Fibroblast of skin of left quadriceps (primary cell): ENCODE measurements around the gene AHSG.
"Not testable (repeated sequence)": the region's sequence is repeated elsewhere in the genome, so short reads cannot be mapped to it uniquely, and the experiment has no call there.

ENCODE experiments used
- DNase-seq, 2 experiments: peaks; one replicate each; pipeline ENCODE4 v3.0.0-alpha.2; 2013; ENCODE audit warnings: low read depth in 2 of 2

AHSG gene

GRCh38 chr3:186612721-186613636 lies at the start of gene AHSG:
AHSG (plus strand) TSS chr3:186613060; CDS start chr3:186613142, 82 bp downstream.
- no peak for DNase-seq

GRCh38 chr3:186564586-186564985 lies 48.3 kb upstream of the AHSG start:
- no peak for DNase-seq

GRCh38 chr3:186566772-186567071 lies 46.1 kb upstream of the AHSG start:
- DNase-seq: no peak

- DNase-seq: peak; percentile 73 to 78
Observed at GRCh38 chr3:186567072-186567921, 45.6 kb upstream of the AHSG start, which contains the start of gene TBCCD1. TBCCD1 (minus strand) TSS chr3:186567339; CDS start chr3:186564329, 3,010 bp downstream.

- not testable (repeated sequence) for DNase-seq
Observed at GRCh38 chr3:186569361-186569760, 43.5 kb upstream of the AHSG start.

- DNase-seq: no peak
Observed at GRCh38 chr3:186569779-186570095, 43.1 kb upstream of the AHSG start.

- peak; percentile 100 for DNase-seq
Observed at GRCh38 chr3:186570096-186570940, 42.5 kb upstream of the AHSG start, which contains the start of gene DNAJB11. DNAJB11 (plus strand) TSS chr3:186570720; CDS start chr3:186570898, 178 bp downstream.

GRCh38 chr3:186570941-186571643 lies 41.8 kb upstream of the AHSG start:
- no peak for DNase-seq

- no peak for DNase-seq
Observed at GRCh38 chr3:186571644-186572013, 41.2 kb upstream of the AHSG start.

- no peak for DNase-seq
Observed at GRCh38 chr3:186577521-186577920, 35.3 kb upstream of the AHSG start.

- no peak for DNase-seq
Observed at GRCh38 chr3:186580785-186581184, 32.1 kb upstream of the AHSG start.

- DNase-seq: no peak
Observed at GRCh38 chr3:186582541-186582940, 30.3 kb upstream of the AHSG start.

- no peak for DNase-seq
Observed at GRCh38 chr3:186583831-186584230, 29.0 kb upstream of the AHSG start.

GRCh38 chr3:186586245-186586644 lies 26.6 kb upstream of the AHSG start:
- DNase-seq: not testable (repeated sequence)

GRCh38 chr3:186587183-186587582 lies 25.7 kb upstream of the AHSG start:
- DNase-seq: no peak

GRCh38 chr3:186588632-186589031 lies 24.2 kb upstream of the AHSG start:
- no peak for DNase-seq

GRCh38 chr3:186589121-186589520 lies 23.7 kb upstream of the AHSG start:
- peak in 1 of 2 experiments; percentile 4 for DNase-seq

GRCh38 chr3:186589856-186590579 lies 22.8 kb upstream of the AHSG start:
- no peak for DNase-seq

GRCh38 chr3:186590580-186591295 lies 22.1 kb upstream of the AHSG start:
- no peak for DNase-seq

- no peak for DNase-seq
Observed at GRCh38 chr3:186592682-186593081, 20.2 kb upstream of the AHSG start.
